Measurements from ENCODE around the gene DLG4. TPM values are rescaled to one million over a fixed set of nuclear protein-coding genes. Genes with fewer than 3 reads are reported as not detected.

The DLG4 gene
- total RNA-seq (10 to 100 TPM; 17.0 to 38.5 (median 30.5) TPM), polyA plus RNA-seq (10 to 100 TPM in 1 of 3 donors, 1 to 10 TPM in 2; 3.0 to 21.5 (median 4.3) TPM)
- long read RNA-seq, donor 1, partial matches to known transcripts, result 77 of 77 reads
- long read RNA-seq, donor 1, other reads (novel, unspliced or antisense), result 0 of 77 reads
- long read RNA-seq, donor 2, partial matches to known transcripts, result 0 of 3 reads
- long read RNA-seq, donor 2, other reads (novel, unspliced or antisense), result 0 of 3 reads

- Histone ChIP-seq H3K36me3 (peaks cover 0 to 42% (median 30%) of the 10 kb centered on the region in 6 donors), H3K27ac (peak within 1 kb of the TSS; percentile 91 to 99 (median 94)), H3K4me3 (peak within 1 kb of the TSS; percentile 83 to 99 (median 92)), H3K27me3 (replicated peaks in 1 of 7) (no peaks in the 10 kb centered on the region), H3K9me3 (no peaks in the 10 kb centered on the region), H3K4me1 (peaks cover 32 to 83% (median 64%) of the 10 kb centered on the region in 6 donors)
- peak; percentile 96 for DNase-seq
- intact Hi-C loops (cut with DNase I; ENCODE audit: low total_unique reads), result no loop called here
- 0 to 2% (median 1%) methylated on average over 19 to 63 of the region's 63 CpGs for WGBS, 5 donors
- TF ChIP-seq CTCF (IDR thresholded peaks at IDR 0.05 in 8 of 11, conservative IDR thresholded peaks at IDR 0.05 in 3 of 11), result no peak
- peak; percentile 92 to 96 (median 93) for TF ChIP-seq POLR2AphosphoS5 (IDR thresholded peaks at IDR 0.05)
- TF ChIP-seq POLR2A (IDR thresholded peaks at IDR 0.05), result peak in 2 of 3 donors; percentile 51 to 68
These were observed at the start of gene DLG4, which contains the start of gene ACADVL for GRCh38 chr17:7219812-7220592. TSS of gene DLG4 (minus strand) at chr17:7219836. TSS of gene ACADVL (plus strand) at chr17:7219938. CDS start at chr17:7219985, 47 bp downstream.

- TF ChIP-seq POLR2A (IDR thresholded peaks at IDR 0.05), result no peak
- Histone ChIP-seq H3K4me1 (peaks cover 14 to 23% (median 21%) of the 10 kb centered on the region in 6 donors), H3K9me3 (no peaks in the 10 kb centered on the region), H3K4me3 (no peak overlapping the region), H3K36me3 (no peaks in the 10 kb centered on the region), H3K27ac (no peak overlapping the region), H3K27me3 (replicated peaks in 1 of 7) (peaks cover 3 to 67% (median 22%) of the 10 kb centered on the region in 7 donors)
- no peak for DNase-seq
- intact Hi-C loops (cut with DNase I; ENCODE audit: low total_unique reads), result no loop called here
- WGBS, 5 donors, result 66 to 91% (median 79%) methylated on average over 1 of the region's 1 CpG
These were observed 47.1 kb upstream of the DLG4 start for GRCh38 chr17:7266784-7267183.

- Histone ChIP-seq H3K27me3 (replicated peaks in 1 of 7) (peaks cover 3 to 78% (median 27%) of the 10 kb centered on the region in 7 donors), H3K27ac (no peak overlapping the region), H3K4me1 (peaks cover 22 to 38% (median 35%) of the 10 kb centered on the region in 6 donors), H3K4me3 (peak overlapping the region in 2 of 8 donors; percentile 57 to 78), H3K36me3 (peaks cover 0 to 14% (median 7%) of the 10 kb centered on the region in 6 donors), H3K9me3 (no peaks in the 10 kb centered on the region)
- 38 to 59% (median 54%) methylated on average over 4 of the region's 4 CpGs for WGBS, 5 donors
- DNase-seq, result no peak
- intact Hi-C loops (cut with DNase I; ENCODE audit: low total_unique reads), result no loop called here
- TF ChIP-seq POLR2AphosphoS5 (IDR thresholded peaks at IDR 0.05) (no peak), CTCF (IDR thresholded peaks at IDR 0.05 in 8 of 11, conservative IDR thresholded peaks at IDR 0.05 in 3 of 11) (no peak), POLR2A (IDR thresholded peaks at IDR 0.05) (no peak)
These were observed 44.1 kb upstream of the DLG4 start for GRCh38 chr17:7263801-7264078.

- TF ChIP-seq CTCF (IDR thresholded peaks at IDR 0.05 in 8 of 11, conservative IDR thresholded peaks at IDR 0.05 in 3 of 11), result no peak
- no peak for TF ChIP-seq POLR2AphosphoS5 (IDR thresholded peaks at IDR 0.05)
- no peak for TF ChIP-seq POLR2A (IDR thresholded peaks at IDR 0.05)
- WGBS, 5 donors, result 4 to 9% (median 6%) methylated on average over 26 of the region's 26 CpGs
- peak overlapping the region in 2 of 8 donors; percentile 2 to 8 for H3K27ac ChIP-seq
- intact Hi-C loops (cut with DNase I; ENCODE audit: low total_unique reads), result no loop called here
- H3K27me3 ChIP-seq (replicated peaks in 1 of 7), result peaks cover 3 to 78% (median 27%) of the 10 kb centered on the region in 7 donors
- H3K4me3 ChIP-seq, result peak overlapping the region in 6 of 8 donors; percentile 16 to 78 (median 22)
- DNase-seq, result no peak
- H3K9me3 ChIP-seq, result no peaks in the 10 kb centered on the region
- H3K36me3 ChIP-seq, result peaks cover 0 to 20% (median 11%) of the 10 kb centered on the region in 6 donors
- peaks cover 22 to 38% (median 35%) of the 10 kb centered on the region in 6 donors for H3K4me1 ChIP-seq
These were observed 43.5 kb upstream of the DLG4 start for GRCh38 chr17:7262935-7263800.
